A172 (cell line): ENCODE results near the gene NANP. TPM values are rescaled to one million over a fixed set of nuclear protein-coding genes. Genes with fewer than 3 reads are reported as not detected.
A peak's percentile ranks its signal among the peaks of the same experiment; 100 is the strongest.
"Not testable (repeated sequence)": the region's sequence is repeated elsewhere in the genome, so short reads cannot be mapped to it uniquely, and the experiment has no call there.

ENCODE experiments used
- DNase-seq: peaks from one replicate; pipeline ENCODE4 v3.0.0-alpha.2; 2015; ENCODE audit warnings: low spot score
- total RNA-seq: library from RNA; depleted of rRNA; stranded (reverse); fragments of >200 nt; shearing (Covaris generic); gene quantifications from 2 replicates; pipeline ENCODE4 v1.2.3, GENCODE V29; 2014; rRNA removed

NANP gene, protein sequence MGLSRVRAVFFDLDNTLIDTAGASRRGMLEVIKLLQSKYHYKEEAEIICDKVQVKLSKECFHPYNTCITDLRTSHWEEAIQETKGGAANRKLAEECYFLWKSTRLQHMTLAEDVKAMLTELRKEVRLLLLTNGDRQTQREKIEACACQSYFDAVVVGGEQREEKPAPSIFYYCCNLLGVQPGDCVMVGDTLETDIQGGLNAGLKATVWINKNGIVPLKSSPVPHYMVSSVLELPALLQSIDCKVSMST
- total RNA-seq, result 10.8 and 14.7 TPM in 2 replicates

DNA sequence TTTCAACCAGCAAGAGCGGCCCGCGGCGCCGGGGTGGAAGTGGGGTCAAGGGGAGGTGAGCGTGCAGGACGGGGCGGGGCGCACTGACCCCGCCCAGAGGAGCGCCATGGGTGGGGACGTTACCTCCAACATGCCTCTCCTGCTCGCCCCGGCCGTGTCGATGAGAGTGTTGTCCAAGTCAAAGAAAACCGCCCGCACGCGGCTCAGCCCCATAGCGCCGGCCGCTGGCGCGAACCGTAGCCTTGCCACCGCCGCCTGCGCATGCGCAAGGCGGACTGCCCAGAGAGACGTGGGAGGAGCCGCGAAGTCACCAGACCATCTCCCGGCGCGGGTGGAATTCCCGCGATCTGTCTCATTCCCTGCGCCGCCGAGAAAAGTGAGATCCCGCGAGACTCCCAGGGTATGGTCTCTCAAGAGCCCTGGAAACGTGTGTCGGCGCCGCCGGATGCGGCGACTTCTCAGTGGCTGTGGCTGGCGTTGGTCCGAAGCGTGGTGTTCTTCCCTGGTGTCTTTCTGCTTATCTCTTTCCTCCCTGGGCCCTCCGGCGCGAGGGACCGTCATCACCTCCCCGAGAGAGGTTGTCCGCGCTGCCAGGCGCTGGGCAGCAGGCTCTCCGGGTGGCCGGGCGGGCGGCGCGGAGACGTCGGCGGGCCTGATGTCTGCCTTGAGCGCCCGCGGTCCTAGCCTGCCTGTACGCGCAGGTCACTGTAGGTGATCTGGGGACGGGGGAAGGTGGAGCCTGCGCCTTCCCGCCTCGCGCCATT lies at the start of gene NANP:
Gene NANP, minus strand, starts transcription at position 279 of the 764 bp plus-strand sequence. Its CDS starts 66 bp downstream, at position 213.
- peak; percentile 97 for DNase-seq

DNA sequence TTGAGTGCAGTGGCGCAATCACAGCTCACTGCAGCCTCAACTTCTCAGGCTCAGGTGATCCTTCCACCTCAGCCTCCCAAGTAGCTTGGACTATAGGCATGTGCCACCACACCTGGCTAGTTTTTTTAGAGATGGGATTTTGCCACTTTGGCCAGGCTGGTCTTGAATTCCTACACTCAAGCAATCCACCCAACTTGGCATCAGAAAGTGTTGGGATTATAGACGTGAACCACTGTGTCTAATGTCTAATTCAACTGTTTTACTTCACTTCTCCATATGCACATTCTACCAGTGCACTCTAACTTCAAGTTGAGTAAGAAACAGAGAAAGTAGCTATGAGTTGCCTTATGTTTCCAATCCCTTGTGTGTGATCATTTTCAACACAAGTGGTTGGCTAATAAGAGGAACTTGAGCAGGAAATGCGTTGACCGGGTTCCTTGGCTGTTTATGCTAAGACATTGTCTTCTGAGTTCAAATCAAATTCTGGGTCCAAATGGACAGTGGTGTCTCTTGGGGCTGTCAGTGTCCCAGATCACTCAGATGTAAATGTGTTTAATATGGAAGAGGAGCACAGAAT lies 48.9 kb upstream of the NANP start:
- no peak for DNase-seq

DNA sequence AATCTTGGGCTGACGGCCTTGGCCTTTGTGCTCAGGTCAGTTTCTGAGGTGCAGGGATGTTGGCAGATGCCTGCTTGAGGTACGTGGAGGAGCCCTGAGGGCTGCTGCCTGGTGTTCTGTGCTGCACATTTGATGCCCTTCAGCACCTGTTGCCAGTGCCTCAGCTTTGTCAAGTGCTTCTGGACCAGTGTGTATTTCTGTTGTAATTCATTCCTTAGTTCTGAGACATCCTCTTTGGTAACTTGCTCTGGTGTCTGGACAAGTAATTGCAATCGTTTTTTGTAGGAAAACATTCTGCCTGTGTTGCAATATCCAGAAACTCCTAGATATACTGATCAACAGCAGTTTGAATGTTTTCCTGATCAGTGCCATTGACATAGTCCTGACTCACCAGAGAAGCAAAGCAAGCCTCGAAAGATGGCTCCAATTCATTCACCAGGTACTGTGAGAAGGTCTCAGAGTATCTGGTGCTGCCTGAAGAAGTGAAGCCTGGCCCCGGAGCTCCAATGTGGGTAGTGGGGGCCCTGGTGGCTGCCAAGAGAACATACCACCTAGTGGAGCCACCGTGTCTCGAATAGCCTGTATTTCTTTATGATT lies 46.1 kb upstream of the NANP start:
- DNase-seq, result no peak

DNA sequence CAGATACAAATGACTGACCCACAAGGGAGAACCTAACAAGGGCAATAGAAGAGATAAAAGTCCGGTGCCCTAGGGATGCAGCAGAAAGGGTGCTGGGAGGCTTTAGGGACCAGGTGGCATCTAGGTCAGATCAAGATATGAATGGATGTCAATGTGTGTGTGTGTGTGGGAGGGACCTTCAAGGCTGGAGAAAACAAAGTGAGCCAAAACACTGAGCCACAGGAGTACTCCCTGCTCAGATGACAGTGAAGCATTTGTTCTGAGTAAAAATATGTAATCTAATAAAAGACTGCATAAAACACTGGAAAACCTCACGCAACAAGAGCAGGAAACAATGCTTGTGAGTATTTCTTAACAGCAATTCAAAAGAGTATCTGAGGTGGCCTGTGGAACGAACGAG lies 44.6 kb upstream of the NANP start:
- no peak for DNase-seq

DNA sequence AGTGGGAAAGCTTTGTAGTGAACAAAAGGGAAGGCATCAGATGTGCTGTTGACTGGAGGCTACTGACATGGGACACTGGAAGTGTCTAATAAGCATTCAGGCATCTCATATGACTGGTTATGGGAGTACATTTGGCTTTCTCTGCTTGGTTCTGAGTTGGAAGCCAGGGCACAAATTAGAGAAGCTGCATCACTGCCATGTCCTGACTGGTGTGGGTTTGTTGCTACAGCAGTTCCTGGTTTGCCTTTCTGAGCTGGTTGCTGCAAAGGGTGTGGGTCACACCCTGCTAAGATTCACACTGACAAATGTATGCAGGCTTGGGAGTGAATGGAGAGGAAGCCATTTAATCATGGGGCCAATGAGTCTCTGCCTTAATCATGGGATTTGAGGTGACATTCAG lies 36.2 kb upstream of the NANP start:
- DNase-seq, result no peak

DNA sequence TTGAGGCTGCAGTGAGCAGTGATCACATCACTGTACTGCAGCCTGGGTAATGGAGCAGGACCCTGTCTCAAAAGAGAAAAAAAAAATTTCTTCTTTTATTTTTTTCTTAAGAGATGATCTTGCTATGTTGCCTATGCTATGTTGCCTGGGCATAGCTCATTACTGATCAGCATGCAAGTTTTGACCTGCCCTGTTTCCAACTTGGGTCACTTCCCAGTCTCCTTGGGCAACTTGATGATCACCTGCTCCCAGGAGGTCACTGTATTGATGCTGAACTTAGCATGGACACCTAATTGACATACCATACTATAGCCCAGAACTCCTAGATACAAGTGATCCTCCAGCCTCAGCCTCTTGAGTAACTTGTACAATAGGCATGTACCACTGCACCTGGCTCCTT lies 30.7 kb upstream of the NANP start:
- no peak for DNase-seq

DNA sequence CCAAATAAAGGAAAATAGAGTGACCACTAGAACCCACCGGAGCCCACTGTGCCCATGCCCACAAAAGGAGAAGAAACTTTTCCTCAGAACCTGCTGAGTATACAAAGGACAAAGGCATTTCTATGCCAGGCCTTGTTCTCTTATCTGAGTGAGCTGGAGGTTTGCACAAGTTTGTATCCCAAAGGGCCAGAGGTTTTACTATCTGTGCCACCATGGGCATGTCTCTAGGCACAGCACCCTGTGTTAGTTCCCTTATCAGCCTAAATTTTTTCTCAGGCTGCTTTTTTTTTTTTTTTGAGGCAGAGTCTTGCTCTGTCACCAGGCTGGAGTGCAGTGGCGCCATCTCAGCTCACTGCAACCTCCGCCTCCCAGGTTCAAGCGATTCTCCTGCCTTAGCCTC lies 29.1 kb upstream of the NANP start:
- DNase-seq, result not testable (repeated sequence)

DNA sequence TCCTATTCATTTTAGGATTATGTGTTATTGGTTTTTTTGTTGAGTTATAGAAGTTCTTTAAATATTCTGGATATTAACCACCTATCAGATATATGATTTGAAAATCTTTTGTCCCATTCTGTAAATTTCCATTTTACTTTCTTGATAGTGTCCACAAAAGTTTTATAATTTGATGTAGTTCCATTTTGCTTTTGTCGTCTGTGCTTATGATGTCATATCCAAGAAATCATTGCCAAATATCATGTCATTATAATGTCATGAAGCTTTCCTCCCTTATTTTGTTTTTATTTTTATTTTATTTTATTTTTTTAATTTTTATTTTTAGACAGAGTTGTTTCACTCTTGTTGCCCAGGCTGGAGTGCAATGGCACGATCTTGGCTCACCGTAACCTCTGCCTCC lies 21.0 kb upstream of the NANP start:
- no peak for DNase-seq

DNA sequence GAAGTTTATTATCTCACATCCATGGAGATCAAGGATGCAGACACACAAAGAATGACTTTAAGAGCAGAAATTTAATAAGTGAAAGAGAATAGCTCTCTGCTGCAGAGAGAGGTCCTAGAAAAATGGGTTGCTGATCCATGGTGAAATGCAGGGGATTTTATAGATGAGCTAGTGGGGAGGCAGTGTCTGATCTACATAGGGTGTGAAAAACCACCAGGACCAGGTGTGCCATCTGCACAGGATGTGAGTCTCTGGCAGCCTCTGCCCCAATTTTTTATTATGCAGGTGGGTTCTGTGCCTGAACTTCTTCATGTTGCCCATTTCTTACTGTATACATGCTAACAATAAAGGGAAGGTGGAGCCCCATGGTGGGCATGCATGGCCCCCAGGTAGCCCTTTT lies 19.9 kb upstream of the NANP start:
- DNase-seq, result no peak

DNA sequence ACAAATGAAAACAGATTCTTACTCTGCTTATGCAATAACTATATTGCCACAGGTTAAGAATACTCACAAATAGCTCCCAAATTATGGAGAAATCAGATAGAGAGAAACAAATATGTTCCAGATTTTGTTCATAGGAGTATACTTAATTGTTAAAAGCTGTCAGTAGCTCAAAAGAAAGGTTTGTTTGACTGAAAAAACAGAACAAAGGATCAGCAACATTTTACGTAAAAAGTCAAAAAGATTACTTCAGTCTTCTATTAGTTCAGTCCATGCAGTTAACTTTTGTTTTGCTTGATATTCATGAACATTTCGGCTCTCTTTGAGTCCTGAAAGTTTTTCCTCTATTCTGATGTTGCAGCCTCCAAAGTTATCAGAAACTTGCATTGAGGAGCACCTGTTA lies 13.4 kb upstream of the NANP start:
- no peak for DNase-seq

DNA sequence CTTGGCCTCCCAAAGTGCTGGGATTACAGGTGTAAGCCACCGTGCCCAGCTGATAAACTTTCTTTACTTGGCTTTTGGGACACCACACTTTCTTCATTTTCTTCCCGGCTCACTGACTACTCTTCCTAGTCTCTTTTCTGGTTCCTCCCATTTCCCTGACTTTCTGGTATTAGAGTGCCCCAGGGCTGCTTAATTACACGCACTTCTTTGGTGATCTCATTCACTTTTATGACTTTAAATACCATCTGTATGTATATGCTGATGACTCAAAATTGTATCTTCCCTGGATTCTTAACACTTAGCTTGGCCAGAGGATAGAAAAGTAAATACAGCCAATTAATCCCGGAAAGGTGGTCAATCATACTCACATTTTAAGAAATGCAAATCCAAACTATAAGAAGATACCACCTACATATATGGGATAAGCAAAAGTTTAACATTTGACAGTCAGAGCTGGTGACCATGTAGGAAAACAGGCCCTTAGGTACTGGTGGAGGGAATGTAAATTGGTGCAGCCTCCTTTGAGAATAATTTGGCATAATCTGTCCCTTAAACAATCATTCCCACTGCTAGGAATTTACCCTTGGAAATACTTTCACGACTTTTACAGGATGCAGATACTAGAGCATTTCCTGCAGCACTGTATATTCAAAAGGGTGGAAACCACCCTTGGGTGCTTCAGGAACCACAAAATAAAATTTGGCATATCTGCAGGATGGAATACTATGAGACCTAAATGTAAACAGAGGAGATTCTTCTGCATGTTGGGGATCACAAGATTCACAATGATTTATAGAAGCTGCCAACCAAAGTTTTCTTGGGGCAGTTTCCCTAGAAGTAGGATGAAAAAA lies 9.4 kb upstream of the NANP start:
- DNase-seq, result peak; percentile 37

DNA sequence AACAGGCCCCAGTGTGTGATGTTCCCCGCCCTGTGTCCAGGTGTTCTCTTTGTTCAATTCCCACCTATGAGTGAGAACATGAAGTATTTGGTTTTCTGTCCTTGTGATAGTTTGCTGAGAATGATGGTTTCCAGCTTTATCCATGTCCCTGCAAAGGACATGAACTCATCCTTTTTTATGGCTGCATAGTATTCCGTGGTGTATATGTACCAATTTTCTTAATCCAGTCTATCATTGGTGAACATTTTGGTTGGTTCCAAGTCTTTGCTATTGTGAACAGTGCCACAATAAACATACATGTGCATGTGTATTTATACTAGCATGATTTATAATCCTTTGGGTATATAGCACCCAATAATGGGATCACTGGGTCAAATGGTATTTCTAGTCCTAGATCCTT lies 6.8 kb upstream of the NANP start:
- DNase-seq, result not testable (repeated sequence)

DNA sequence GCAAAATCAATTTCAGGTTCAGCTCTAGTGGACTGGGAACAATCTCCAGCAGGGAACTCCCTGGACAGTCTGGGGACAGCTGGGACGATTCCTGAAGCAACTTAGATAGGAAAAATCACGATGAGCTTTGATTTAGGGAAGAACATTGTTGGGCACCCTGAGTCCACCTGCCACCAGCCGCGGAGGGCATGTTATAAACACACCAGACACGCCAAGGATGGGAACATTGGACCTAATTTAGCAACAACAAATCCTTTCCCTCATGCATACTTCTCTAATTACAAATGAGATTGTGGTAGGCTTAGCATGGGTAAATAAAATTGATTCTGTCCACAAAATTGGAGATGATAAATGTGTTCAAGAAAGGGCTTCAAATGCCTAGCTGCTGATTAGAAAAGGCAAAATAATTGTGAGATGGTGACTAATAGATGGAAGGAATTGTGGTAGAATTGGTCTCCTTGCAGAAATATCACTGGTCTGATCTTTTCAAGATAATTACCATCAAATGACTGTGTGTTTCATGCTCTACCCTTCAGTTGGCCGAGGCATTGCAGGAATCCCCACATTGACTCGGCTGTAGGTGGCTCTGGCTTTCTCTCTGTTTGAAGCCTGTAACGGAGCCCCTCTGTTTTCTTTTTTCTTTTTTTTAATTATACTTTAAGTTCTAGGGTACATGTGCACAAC lies 6.1 kb upstream of the NANP start:
- no peak for DNase-seq

DNA sequence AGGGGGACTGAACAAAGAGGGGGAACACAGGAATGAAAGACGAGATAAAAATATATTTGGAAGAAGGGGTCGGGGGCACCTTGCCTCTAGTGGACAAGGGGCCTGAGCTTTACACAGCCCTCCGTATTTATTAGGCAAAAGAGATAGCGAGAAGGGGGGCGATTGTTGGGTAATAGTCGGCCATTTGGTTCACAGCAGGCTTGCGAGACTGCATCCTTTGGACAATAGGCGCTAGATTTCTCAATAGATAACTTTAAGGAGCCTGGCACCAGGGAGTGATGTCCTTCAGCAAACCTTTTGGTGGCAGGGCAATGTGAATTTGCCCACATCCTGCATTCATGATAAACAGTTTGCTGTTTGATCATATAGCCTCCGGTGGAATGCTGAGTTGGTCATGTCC lies 3.0 kb upstream of the NANP start:
- no peak for DNase-seq

DNA sequence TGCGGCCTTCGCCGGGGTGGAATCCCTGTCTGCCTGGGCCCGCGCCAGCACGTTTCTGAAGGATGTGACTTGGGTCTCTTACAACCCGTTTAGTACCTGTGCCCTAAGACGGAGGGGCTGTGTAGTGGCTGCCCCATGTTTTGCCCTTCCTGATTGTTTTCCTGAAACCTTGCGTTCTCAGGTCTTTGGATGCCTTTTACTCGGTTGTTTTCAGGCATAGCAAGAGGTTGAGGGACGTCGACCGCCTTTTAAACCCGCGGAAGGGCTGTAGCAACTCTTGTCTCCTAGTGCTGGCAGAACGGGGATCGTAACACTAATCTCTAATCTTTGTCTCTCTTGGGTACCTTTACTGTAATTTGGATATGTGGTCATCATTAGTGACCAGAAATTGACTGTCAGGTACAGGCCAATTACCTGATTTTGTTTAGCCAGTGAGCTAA lies 706 bp upstream of the NANP start:
- no peak for DNase-seq

DNA sequence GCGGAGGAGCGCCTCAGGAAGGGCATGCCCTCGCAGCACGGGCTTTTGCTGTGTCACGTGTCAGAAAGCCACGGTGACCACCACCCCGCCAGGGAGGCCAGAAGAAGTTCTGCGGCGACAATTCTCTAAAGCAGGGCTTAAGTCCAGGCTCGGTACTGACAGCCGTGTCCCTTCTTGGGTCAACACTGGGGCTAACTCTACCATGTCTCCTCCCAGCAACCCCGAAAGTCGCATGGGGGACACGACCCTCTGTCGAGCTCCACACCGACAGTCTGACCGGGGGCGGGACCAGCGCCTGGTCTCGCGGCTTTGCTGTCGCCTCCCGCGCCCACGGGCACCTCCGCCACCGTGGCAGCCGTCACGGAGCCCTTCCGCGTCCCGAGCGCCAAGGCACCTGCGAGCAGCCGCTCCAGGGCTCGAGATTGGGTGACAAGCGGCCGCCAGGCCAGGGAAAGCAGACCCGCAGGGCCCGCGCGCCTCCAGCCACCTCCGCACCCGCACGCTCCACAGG lies 534 bp downstream of the NANP start:
- no peak for DNase-seq

DNA sequence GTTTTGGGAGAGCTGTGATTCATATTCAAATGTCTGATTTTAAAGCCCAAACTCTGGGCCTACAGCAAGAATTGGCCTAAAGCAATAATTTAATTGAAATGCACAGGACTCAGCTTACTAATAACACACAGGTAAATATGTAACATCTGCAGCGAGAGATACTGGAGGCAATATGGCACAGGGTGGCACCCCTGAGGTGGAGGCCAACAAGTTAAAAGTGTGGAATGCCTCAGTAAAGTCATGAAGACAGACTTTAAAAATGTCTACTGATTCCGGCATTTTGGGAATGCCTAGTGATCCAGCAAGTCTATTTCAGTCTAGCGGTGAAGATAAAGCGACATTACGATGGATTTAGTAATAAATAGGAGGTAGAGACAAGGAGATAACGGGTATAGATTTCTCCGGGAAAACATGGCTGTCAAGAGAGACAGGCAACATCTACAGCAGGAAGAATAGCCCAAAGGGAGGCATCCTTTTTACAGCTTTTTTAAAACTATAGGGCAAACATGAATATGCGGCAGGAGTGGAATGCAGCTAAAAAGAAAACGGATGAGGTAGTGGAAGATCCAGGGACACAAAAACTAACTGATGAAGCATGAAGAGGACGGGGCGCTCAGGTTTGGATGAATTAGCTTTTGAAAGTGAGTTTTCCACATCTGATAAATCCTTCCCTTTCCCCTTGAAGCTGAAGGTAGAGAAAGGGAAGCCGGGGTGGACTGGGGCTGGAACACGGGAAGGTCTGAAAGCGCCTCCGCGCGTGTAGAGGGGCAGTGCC lies 1.2 kb downstream of the NANP start:
- peak; percentile 23 for DNase-seq

DNA sequence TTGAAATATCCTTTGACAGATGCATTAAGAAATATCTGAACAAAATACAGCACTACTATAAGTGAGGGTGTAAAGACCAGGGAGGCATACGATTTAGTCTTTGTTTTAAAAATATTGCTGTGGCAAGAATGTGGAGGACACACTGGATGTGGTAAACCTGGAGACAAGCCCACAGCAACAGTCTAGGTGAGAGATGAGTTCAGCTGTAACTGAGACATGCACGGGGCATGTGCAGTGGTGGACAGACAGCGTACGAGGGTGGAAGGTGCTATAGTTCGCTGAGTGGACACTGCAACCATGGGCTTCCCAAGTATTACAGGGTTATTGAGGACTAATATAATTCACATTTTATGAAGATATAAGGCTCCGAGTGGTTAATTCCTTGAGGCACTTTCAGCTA lies 1.8 kb downstream of the NANP start:
- no peak for DNase-seq

DNA sequence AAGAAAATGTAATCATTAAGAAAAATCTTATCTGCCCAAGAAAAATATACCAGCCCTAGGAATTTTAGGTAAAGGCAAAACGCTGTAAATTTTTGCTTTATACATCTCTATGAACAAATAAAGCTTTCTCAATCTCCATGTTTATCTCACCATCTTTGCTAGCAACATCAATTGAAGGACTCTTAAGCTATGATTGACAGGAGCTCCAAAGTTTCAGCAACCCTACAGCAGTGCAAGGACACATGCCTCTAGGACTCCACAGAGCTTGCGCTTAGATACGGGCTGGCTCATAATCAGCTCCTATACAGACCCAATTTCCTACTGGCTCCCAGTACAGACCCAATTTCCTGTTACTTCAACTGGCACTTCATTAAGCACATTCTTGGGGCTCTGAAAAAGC lies 4.3 kb downstream of the NANP start:
- DNase-seq, result no peak

DNA sequence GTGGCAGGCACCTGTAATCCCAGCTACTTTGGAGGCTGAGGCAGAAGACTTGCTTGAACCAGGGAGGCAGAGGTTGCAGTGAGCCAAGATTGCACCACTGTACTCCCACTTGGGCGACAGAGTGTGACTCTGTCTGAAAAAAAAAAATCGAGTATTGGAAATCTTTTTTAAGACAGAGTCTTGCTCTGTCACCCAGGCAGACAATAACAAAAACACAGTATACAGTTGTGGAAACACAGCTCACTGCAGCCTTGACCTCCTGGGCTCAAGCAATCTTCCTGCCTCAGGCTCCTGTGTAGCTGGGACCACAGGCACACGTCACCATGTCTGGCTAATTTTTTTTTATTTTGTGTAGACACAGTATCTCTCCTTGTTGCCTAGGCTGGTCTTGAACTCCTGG lies 15.0 kb downstream of the NANP start:
- DNase-seq, result no peak
